UCSD-AML1 (cell line): ENCODE measurements around the gene GRIFIN.

ENCODE experiments used
- DNase-seq: peaks from one replicate; lab custom pipeline; 2025; ENCODE audit not compliant: unreplicated experiment; lab: John Stamatoyannopoulos, UW

GRIFIN gene

GRCh38 chr7:2476298-2476697 lies at the start of gene GRIFIN:
Gene GRIFIN (minus strand): TSS chr7:2476398. CDS start chr7:2476383, 15 bp downstream.
- DNase-seq, result no peak

- no peak for DNase-seq
These were observed 48.8 kb upstream of the GRIFIN start for GRCh38 chr7:2524808-2525657.

GRCh38 chr7:2523941-2524807 lies 48.0 kb upstream of the GRIFIN start:
- DNase-seq, result no peak

GRCh38 chr7:2523461-2523936 lies 47.3 kb upstream of the GRIFIN start:
- no peak for DNase-seq

GRCh38 chr7:2522780-2523433 lies 46.7 kb upstream of the GRIFIN start:
- DNase-seq, result no peak

- DNase-seq, result peak; percentile 68
These were observed 45.9 kb upstream of the GRIFIN start for GRCh38 chr7:2521952-2522591.

- DNase-seq, result no peak
These were observed 45.1 kb upstream of the GRIFIN start for GRCh38 chr7:2521341-2521745.

GRCh38 chr7:2520761-2521290 lies 44.6 kb upstream of the GRIFIN start:
- DNase-seq, result no peak

- DNase-seq, result peak; percentile 20
These were observed 44.0 kb upstream of the GRIFIN start for GRCh38 chr7:2520131-2520760.

- peak; percentile 84 for DNase-seq
These were observed 43.1 kb upstream of the GRIFIN start, which contains the start of gene LFNG for GRCh38 chr7:2519119-2519930. Gene LFNG (plus strand): TSS chr7:2519774. CDS start chr7:2519862, 88 bp downstream.

GRCh38 chr7:2518737-2519118 lies 42.5 kb upstream of the GRIFIN start:
- no peak for DNase-seq

GRCh38 chr7:2517678-2518507 lies 41.7 kb upstream of the GRIFIN start:
- DNase-seq, result no peak

- no peak for DNase-seq
These were observed 40.8 kb upstream of the GRIFIN start for GRCh38 chr7:2517026-2517425.

- no peak for DNase-seq
These were observed 40.0 kb upstream of the GRIFIN start for GRCh38 chr7:2516194-2516555.

GRCh38 chr7:2515424-2516193 lies 39.4 kb upstream of the GRIFIN start:
- no peak for DNase-seq

GRCh38 chr7:2514473-2515423 lies 38.5 kb upstream of the GRIFIN start:
- no peak for DNase-seq
